Ascending aorta (tissue), 2 donors: ENCODE measurements around the gene UAP1L1. TPM values are rescaled to one million over a fixed set of nuclear protein-coding genes. Genes with fewer than 3 reads are reported as not detected.
A peak's percentile ranks its signal among the peaks of the same experiment; 100 is the strongest.

ENCODE experiments used
- DNase-seq, 2 donors: peaks; one replicate each; pipeline ENCODE4 v3.0.0-alpha.2; 2019; ENCODE audit warnings: low spot score in 2 of 2
- H3K27ac ChIP-seq, 2 donors: fragments of 200-600 bp; sonication (generic); one replicate each; pipeline ENCODE4 v1.5.1; 2016 to 2017; ENCODE audit warnings: mild to moderate bottlenecking in 1 of 2
- H3K27me3 ChIP-seq: fragments of 200-600 bp; sonication (generic); one replicate; pipeline ENCODE4 v1.5.1; 2017
- H3K36me3 ChIP-seq, 2 donors: fragments of 200-600 bp; sonication (generic); one replicate each; pipeline ENCODE4 v1.5.1; 2016
- H3K4me1 ChIP-seq, 2 donors: fragments of 200-600 bp; sonication (generic); one replicate each; pipeline ENCODE4 v1.5.1; 2016 to 2017; ENCODE audit warnings: mild to moderate bottlenecking in 1 of 2
- H3K4me3 ChIP-seq, 2 donors: fragments of 200-600 bp; sonication (generic); one replicate each; pipeline ENCODE4 v1.5.1; 2016 to 2017; ENCODE audit warnings: mild to moderate bottlenecking in 1 of 2
- H3K9me3 ChIP-seq, 2 donors: fragments of 200-600 bp; sonication (generic); one replicate each; pipeline ENCODE4 v1.5.1; 2016
- intact Hi-C: fragments of 100-400 bp; cut with DNase I; formaldehyde crosslinking; loops from one replicate; pipeline ENCODE4 v1.15.1; 2023
- total RNA-seq: library from RNA; depleted of rRNA; stranded (reverse); fragments of >200 nt; gene quantifications from one replicate; pipeline ENCODE4 v1.1.0, GENCODE V29; 2016
- TF ChIP-seq, protein P1 (sequence below), 3 experiments: fragments of 200-600 bp in 2 of 3; fragments of 450-650 bp in 1 of 3; sonication (generic) in 2 of 3; IDR thresholded peaks; one replicate each; pipeline ENCODE4 v1.5.1; 2016 to 2019; ENCODE audit warnings: antibody characterized with exemption in 3 of 3, mild to moderate bottlenecking in 1 of 3, moderate library complexity in 1 of 3

Gene UAP1L1
- total RNA-seq, 1 donor from 2014 or later, result 17.1 TPM

DNA sequence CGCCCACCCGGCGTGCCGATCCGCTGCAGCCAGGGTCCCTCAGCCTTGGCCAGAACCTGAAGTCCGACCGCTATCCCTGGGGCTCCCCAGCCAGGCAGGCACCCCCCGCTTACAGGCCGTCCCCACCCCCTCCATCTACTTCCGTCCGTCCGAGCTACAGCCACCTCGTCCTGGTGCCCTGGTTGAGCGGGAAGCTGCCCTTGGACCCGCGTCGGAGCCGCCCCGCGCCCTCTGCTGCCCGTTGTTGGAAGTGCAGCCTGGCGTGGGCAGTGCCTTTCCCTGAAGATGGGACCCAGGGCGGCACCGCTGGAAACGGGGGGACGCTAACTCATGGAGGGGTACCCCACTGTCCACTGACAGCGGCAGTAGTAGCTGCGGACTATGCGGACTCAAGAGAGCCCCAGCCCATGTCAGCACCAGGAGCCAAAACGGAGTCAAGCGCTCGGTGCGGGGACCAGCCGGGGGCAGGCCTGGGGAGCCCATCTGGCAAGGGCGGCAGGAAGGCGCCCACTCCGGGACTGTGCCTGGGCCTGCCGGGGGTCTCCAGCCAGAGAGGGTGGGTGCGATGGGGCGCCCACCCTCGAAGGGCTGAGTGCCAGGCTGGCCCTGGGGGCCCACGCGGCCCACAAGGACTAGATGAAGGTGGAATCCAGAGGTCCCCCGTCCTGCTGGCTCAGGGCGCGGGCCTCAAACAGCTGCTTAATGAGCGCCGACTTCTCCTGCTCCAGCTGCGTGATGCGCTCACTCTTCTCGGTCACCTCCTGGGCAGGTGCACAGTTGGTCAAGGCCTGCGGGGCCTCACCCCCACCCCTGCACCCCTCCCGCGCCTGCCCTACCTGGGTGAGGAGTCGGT, 13.1 kb upstream of the UAP1L1 start:
- Histone ChIP-seq H3K4me1 (peaks cover 0 to 3% of the 10 kb centered on the region in 2 donors), H3K27me3 (peaks cover 9% of the 10 kb centered on the region), H3K36me3 (no peaks in the 10 kb centered on the region), H3K9me3 (no peaks in the 10 kb centered on the region), H3K4me3 (no peak overlapping the region), H3K27ac (no peak overlapping the region)
- intact Hi-C loops, result loop anchor here (2.0 kb wide), 1 partner anchor 17 kb away; the partner anchor contains the start of gene NPDC1
- TF ChIP-seq, protein P1, sequence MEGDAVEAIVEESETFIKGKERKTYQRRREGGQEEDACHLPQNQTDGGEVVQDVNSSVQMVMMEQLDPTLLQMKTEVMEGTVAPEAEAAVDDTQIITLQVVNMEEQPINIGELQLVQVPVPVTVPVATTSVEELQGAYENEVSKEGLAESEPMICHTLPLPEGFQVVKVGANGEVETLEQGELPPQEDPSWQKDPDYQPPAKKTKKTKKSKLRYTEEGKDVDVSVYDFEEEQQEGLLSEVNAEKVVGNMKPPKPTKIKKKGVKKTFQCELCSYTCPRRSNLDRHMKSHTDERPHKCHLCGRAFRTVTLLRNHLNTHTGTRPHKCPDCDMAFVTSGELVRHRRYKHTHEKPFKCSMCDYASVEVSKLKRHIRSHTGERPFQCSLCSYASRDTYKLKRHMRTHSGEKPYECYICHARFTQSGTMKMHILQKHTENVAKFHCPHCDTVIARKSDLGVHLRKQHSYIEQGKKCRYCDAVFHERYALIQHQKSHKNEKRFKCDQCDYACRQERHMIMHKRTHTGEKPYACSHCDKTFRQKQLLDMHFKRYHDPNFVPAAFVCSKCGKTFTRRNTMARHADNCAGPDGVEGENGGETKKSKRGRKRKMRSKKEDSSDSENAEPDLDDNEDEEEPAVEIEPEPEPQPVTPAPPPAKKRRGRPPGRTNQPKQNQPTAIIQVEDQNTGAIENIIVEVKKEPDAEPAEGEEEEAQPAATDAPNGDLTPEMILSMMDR (IDR thresholded peaks at IDR 0.05), result peak; percentile 85 to 99 (median 98)
- DNase-seq, result no peak

GRCh38 chr9:137064880-137065164, 12.5 kb upstream of the UAP1L1 start:
- no peak for DNase-seq
- H3K9me3 ChIP-seq, result no peaks in the 10 kb centered on the region
- TF ChIP-seq, protein P1 (IDR thresholded peaks at IDR 0.05), result no peak
- H3K4me3 ChIP-seq, result no peak overlapping the region
- intact Hi-C loops, result loop anchor here (2.0 kb wide), 1 partner anchor 18 kb away; the partner anchor contains the start of gene NPDC1
- no peaks in the 10 kb centered on the region for H3K36me3 ChIP-seq
- peaks cover 0 to 3% of the 10 kb centered on the region in 2 donors for H3K4me1 ChIP-seq
- H3K27me3 ChIP-seq, result peaks cover 15% of the 10 kb centered on the region
- H3K27ac ChIP-seq, result no peak overlapping the region

DNA sequence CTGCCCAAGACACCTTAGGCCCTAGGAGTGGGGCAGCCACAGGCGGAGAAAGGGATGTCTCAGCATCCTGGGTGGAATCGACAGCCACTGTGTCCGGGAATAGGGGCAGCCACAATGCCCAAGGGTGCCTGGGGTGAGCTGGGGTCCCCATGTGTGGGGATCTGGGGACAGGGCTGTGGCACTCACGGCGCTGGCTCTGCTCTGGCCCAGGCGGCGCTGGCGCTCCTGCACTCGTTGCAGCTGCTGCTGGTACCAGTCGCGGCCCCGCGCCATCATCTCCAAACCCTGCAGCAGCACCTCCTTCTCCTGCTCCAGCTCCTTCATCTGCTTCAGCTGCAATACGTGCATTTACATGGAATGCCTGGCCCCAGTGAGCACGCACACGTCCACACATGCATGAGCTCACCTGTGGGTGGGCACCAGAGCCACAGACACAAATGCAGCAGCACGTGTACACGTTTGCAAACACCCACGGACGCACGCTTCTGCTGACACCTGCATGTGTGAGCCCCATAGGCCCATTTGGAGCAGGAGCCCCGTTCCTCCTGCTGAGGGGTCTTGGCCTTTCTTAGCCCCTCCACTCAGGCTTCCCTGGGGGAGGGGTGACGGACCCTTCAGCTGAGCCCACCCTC, 11.9 kb upstream of the UAP1L1 start:
- no peak for DNase-seq
- H3K27me3 ChIP-seq, result peaks cover 15% of the 10 kb centered on the region
- H3K9me3 ChIP-seq, result no peaks in the 10 kb centered on the region
- TF ChIP-seq, protein P1 (IDR thresholded peaks at IDR 0.05), result no peak
- H3K4me1 ChIP-seq, result peaks cover 0 to 3% of the 10 kb centered on the region in 2 donors
- intact Hi-C loops, result loop anchor here (2.0 kb wide), 1 partner anchor 19 kb away; the partner anchor contains the start of gene NPDC1
- H3K36me3 ChIP-seq, result no peaks in the 10 kb centered on the region
- no peak overlapping the region for H3K4me3 ChIP-seq
- H3K27ac ChIP-seq, result no peak overlapping the region

- Histone ChIP-seq H3K36me3 (no peaks in the 10 kb centered on the region), H3K27ac (no peak overlapping the region), H3K9me3 (no peaks in the 10 kb centered on the region), H3K27me3 (peaks cover 15% of the 10 kb centered on the region), H3K4me1 (peaks cover 0 to 10% of the 10 kb centered on the region in 2 donors), H3K4me3 (no peak overlapping the region)
- DNase-seq, result no peak
- intact Hi-C loops, result no loop called here
- TF ChIP-seq, protein P1 (IDR thresholded peaks at IDR 0.05), result no peak
Observed at GRCh38 chr9:137066096-137066861, 11.0 kb upstream of the UAP1L1 start.

DNA sequence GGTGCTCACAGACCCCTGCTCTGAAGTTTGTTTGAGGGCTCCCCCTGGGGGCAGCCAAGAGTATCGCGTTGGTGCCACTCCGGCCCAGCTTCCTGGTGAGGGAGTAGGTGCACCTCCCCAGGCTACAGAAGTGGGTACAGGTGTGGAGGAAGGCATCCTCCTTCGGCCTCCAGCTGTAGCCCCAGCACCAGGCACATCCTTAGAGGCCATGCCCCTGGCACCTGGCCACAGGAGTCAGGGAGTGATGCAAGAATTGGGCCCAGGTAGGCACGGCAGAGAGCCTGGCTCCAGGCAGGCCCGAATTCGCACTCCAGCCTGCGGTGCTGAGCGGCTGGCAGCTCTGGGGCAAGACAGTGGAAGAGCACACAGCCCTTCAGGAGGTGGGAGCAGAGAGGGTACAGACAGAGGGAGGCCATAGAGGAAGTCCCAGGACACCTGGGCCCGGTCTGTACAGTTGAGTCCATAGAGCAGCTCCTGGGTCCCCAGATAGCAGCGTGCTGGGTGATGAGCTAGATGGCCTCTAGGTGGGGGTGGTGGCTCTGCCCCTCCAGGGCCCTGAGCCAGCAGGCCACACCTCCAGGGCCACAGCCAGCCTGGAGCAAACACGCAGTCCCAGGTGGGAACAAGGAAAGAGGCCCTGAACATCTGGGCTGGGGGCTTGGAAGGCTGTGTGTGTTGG, 9.3 kb upstream of the UAP1L1 start:
- Histone ChIP-seq H3K27me3 (peaks cover 15% of the 10 kb centered on the region), H3K27ac (no peak overlapping the region), H3K9me3 (no peaks in the 10 kb centered on the region), H3K36me3 (no peaks in the 10 kb centered on the region), H3K4me1 (peaks cover 0 to 10% of the 10 kb centered on the region in 2 donors), H3K4me3 (no peak overlapping the region)
- peak in 1 of 2 donors; percentile 84 for DNase-seq
- TF ChIP-seq, protein P1 (IDR thresholded peaks at IDR 0.05), result peak; percentile 73 to 80 (median 74)
- intact Hi-C loops, result no loop called here
